Vagina (tissue), 2 donors: ENCODE data around the gene LGMN.

Experiments used
- POLR2A ChIP-seq, 2 donors: fragments of 450-650 bp; IDR thresholded peaks; one replicate each; pipeline ENCODE4 v1.6.1; 2017; ENCODE audit warnings: antibody characterized with exemption in 2 of 2, mild to moderate bottlenecking in 2 of 2, moderate library complexity in 2 of 2
- TF ChIP-seq, protein P1 (sequence below), 3 experiments: fragments of 450-650 bp in 2 of 3; fragments of 200-600 bp in 1 of 3; sonication (generic) in 1 of 3; IDR thresholded peaks; one replicate each; pipeline ENCODE4 v1.5.1; 2017 to 2019; ENCODE audit warnings: antibody characterized with exemption in 3 of 3, mild to moderate bottlenecking in 2 of 3, moderate library complexity in 2 of 3

- TF ChIP-seq, protein P1, sequence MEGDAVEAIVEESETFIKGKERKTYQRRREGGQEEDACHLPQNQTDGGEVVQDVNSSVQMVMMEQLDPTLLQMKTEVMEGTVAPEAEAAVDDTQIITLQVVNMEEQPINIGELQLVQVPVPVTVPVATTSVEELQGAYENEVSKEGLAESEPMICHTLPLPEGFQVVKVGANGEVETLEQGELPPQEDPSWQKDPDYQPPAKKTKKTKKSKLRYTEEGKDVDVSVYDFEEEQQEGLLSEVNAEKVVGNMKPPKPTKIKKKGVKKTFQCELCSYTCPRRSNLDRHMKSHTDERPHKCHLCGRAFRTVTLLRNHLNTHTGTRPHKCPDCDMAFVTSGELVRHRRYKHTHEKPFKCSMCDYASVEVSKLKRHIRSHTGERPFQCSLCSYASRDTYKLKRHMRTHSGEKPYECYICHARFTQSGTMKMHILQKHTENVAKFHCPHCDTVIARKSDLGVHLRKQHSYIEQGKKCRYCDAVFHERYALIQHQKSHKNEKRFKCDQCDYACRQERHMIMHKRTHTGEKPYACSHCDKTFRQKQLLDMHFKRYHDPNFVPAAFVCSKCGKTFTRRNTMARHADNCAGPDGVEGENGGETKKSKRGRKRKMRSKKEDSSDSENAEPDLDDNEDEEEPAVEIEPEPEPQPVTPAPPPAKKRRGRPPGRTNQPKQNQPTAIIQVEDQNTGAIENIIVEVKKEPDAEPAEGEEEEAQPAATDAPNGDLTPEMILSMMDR (IDR thresholded peaks at IDR 0.05), result no peak
- TF ChIP-seq POLR2A (IDR thresholded peaks at IDR 0.05), result no peak
These were observed 44.5 kb upstream of the LGMN start for GRCh38 chr14:92792885-92793284.
